GM20431 (cell line): ENCODE measurements around the gene CBLN4.

ENCODE experiments used
- in situ Hi-C: fragments of 300-500 bp; cut with MseI, MboI; formaldehyde crosslinking; loops from one replicate; pipeline ENCODE4 v1.15.0; 2020; ENCODE audit warnings: low sequenced_read_pairs; ENCODE audit not compliant: unreplicated experiment

The CBLN4 gene

DNA sequence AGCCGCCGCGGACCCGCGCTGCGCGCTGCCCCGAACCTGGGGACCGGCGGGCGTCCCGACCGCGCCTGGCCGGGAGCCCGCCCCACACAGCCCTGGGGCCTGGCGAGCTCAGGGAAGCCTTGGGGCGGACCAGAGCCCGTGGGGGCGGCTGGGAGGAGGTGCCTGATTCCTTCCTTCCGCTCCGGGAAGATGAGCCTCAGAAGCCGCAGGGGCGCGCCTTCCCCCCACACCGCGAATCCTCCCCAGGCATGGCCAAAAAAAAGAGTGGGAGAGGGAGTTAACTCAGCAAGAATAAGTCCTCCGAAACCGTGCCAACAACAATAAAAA lies at the start of gene CBLN4:
CBLN4 (minus strand) TSS at position 131 of the 327 bp plus-strand sequence. CDS start 1,348 bp downstream, outside the sequence.
- in situ Hi-C loops: no loop called here

DNA sequence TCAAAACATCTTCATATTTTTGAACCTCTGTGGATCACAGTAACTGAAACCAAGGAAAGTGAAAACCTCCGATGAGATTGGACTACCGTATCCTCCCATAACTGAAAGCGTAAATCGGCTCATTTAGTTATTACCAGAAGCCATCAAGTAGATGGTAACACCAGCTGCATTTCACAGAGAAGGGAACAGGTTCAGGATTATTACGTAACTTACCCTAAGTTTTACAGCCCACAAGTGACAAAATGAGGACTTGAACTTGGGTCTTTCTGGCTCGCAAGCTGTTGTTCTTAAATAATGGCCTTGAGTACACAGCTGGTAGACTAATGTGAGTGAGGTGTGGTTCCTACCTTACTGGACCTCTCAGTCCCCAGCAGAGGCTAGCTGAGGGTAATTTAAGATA lies 37.9 kb upstream of the CBLN4 start:
- in situ Hi-C loops: no loop called here

GRCh38 chr20:56032251-56032650 lies 26.9 kb upstream of the CBLN4 start:
- in situ Hi-C loops: no loop called here

DNA sequence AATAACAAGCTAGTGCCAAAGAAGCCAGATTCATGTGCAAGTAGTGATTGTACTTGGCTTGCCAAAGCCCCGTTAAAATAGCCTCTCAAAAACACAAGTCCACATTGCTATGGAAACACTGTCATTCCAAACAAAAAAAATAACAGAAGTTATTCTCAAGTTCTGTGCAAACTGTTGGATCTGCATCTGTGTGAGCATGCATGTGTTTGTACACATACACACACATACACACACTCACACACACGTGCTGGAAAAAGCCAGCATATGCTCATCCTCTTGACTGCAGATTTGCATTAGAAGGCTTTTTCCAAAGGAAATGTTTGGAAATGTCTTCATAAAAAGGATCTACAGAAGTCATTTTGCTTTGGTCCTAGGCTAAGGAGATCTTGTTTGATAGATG lies 13.4 kb upstream of the CBLN4 start:
- in situ Hi-C loops: no loop called here

GRCh38 chr20:56018194-56018593 lies 12.9 kb upstream of the CBLN4 start:
- in situ Hi-C loops: no loop called here

DNA sequence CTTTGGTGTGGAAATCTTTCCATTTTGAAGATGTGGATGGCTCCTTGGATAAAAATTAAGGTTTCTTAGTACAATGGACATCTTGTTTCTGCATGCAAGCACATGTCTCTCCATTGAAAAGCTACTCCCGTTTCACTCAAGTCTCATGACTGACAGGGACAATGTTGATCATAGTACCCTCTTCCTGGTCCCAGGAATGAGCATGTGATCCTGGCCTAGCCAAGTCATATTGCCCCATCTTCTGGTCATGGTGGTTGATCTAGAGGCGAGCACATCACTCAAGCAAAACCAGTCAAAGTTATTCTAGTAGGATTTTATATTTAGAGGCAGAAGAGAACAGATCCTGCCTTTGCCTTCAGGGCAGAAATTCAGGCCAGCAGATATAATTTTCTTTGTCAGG lies 12.2 kb upstream of the CBLN4 start:
- in situ Hi-C loops: no loop called here

DNA sequence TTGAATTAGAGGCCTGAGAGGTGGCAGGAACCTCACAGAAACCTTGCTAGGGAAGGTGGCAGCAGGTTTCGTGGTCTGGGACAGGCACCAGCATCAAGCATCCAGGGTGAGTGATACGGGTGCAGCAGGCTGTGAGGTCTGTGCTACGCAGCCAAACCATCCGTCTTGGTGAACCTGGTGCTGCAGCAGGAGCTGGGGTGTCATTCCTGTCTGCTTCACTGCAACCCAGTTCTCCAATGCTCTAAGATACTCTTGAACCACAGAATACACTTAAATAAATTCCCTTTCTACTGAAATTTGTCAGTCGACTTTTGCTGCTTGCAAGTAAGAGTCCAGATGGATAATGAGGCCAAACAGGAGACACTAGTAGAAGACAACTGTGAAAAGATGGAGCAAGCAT lies 9.7 kb upstream of the CBLN4 start:
- in situ Hi-C loops: no loop called here

DNA sequence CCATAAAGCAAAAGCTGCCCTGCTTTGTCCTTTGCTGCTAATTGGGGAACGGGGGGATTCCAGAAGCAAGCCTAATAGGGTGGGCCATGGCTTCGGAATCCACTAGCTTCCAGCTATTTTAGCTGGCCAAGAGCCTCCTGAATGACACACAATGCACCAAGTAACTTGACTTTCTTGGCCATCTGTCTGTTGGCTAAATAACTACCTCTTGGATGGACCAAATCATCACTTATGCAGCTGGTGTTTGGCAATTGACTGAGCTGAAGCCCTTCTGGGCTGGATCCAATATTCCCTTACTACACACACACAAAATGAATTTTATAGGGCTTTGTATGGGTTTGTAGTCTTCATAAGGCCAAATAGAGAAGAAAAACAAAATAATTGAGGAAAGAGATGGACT lies 8.8 kb upstream of the CBLN4 start:
- in situ Hi-C loops: no loop called here

DNA sequence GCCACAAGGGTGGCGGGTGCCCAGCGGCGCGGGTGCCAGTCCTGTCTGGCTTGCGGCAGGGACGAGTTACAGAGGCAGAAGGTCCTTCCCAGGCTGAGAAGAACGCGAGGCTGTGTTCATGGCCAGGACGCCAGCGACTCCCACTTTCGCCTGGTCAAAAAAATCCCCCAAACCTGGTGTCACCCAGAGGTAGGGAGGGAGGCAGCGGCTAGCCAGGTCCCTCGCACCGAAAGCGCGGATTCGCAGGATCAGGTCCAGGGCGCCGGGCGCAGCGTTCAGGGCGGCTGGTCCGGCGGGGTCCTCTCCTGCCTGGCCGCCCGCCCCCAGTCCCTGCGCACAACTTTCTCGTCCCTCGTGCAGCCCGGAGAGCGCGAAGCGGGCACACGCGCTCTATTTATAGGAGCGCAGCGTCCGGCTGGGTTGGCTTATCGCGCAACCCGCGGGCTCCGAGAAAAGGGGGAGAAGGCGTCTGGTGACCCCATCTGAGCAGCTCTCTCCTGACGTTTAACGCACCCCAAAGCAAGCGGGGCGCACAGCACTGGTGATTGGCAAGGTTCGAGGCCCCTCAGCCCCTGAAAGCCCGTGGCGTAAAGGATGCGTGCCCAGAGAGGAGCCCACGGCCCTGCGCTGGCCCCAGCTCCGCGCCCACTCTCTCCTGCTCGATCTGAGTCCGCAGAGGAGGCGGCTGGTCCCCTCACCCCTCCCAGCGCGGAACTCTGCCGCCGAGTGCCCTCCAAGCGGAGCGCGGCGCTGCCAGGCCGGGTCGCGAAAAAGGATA lies 519 bp downstream of the CBLN4 start:
- in situ Hi-C loops: no loop called here

- in situ Hi-C loops: no loop called here
Observed at GRCh38 chr20:56004007-56004406, 1.3 kb downstream of the CBLN4 start.

DNA sequence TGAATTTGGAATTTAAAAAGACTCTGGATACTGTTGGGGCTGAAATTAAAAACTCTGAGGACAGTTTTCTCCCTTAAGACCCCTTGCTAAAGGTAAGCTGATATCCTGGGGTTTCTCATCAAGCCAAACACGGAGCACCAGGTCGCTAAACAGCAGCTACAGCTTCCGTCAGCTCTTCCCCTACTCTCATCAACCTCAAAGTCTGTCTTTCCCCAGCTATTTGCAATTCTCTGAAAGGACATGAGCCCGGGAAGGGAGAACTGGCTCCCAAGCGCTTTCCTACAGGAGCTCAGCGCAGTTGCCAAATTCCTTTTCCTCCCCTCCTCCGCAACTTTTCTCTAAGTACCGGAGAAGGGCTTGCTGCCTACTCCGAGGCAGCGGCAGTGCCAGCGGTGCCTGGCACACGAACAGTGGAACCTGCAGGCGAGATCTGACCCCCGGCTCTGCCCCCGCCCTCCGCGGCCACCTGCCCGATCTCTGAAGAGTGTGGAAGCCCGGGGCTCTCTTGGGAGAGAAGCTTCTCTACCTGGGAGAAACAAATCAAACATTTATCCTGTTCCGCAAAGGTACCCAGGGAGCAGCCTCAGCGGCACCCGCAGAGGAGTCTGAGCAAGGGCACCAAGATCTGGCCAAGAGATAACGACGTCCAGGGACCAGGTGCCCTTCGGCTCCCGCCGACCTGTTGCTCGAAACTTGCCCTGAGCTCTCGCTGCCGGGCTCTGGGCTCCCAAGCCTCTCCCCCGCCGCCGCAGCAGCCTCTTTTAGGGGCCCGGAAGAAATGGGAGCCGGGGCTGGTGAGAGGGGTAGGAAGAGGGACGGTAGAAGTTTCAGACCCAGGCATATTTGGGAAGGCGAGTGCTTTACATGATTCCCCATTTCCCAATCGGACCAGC lies 2.2 kb downstream of the CBLN4 start:
- in situ Hi-C loops: no loop called here

DNA sequence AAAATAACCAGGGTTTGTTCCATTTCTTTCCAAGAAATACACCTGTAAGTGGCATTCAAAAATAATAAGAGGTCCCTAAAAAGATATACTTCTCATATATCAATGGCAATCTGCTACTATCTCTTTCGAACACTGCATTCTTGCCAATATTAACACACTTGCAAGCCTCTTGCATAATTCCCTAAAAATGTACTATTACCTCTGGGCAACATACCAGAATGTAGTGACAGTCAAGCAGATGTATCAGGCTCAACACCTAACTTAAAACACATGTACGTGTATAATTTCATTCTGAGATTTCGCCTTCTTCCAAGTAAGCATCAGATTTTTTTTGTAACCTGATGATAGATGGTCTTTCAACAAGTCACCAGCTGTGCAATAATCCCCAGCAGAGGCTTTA lies 3.4 kb downstream of the CBLN4 start:
- in situ Hi-C loops: no loop called here

- in situ Hi-C loops: no loop called here
Observed at GRCh38 chr20:56001106-56001785, 4.1 kb downstream of the CBLN4 start.

- in situ Hi-C loops: no loop called here
Observed at GRCh38 chr20:55978550-55978949, 26.8 kb downstream of the CBLN4 start.

GRCh38 chr20:55977690-55978459 lies 27.4 kb downstream of the CBLN4 start:
- in situ Hi-C loops: no loop called here

- in situ Hi-C loops: no loop called here
Observed at GRCh38 chr20:55974491-55975202, 30.7 kb downstream of the CBLN4 start.

- in situ Hi-C loops: no loop called here
Observed at GRCh38 chr20:55964790-55965189, 40.5 kb downstream of the CBLN4 start.

- in situ Hi-C loops: no loop called here
Observed at GRCh38 chr20:55961376-55962330, 43.7 kb downstream of the CBLN4 start.
